Activated CD4-positive, alpha-beta T cell treated with anti-CD3 and anti-CD28 coated beads, Interleukin-2, Interleukin-4, amounts not matched to agents 100 ng/mL and 50 ng/mL, durations not matched to agents 16 hours and 8 hours (primary cell): ENCODE measurements around the gene KLRD1.
"Not testable (repeated sequence)": the region's sequence is repeated elsewhere in the genome, so short reads cannot be mapped to it uniquely, and the experiment has no call there.

Experiments used
- DNase-seq: peaks from one replicate; pipeline ENCODE4 v3.0.0-alpha.2; 2020; ENCODE audit warnings: low spot score

The KLRD1 gene

GRCh38 chr12:10338470-10338869, 30.8 kb downstream of the KLRD1 start:
- DNase-seq = not testable (repeated sequence)

DNA sequence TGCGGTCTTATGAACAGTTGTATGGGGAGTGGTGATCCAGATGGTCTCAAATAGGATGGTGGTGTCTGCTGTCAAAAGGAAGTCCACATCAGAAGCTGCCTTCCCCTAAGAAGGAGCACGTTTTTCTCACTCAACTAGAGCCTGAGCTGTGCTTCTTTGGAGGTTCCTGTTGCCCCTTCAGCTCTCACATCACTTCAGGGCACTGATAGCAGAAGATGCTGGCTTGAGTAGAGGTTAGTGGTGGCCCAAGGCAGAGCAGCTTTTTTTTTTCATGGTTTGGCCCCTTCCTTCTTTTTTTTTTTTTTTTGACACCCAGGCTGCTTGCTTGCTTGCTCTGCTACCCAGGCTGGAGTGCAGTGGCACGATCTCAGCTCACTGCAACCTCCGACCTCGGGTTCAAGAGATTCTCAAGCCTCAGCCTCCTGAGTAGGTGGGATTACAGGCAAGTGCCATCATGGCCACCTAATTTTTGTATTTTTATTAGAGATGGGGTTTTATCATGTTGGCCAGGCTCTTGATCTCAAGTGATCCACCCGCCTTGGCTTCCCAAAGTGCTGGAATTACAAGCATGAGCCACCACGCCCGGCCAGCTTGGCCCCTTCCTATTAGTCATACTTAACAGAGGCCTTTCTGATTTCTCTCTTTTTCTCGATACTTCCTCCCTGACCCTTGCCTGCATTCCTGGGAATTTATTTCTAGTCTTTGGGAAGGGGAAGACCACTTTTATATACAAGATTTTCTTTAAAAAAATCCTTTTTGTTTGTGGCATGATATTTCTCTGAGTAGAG, 31.6 kb downstream of the KLRD1 start:
- no peak for DNase-seq

- not testable (repeated sequence) for DNase-seq
Measured at GRCh38 chr12:10340946-10341345, 33.3 kb downstream of the KLRD1 start.

GRCh38 chr12:10341892-10342509, 34.3 kb downstream of the KLRD1 start:
- no peak for DNase-seq

DNA sequence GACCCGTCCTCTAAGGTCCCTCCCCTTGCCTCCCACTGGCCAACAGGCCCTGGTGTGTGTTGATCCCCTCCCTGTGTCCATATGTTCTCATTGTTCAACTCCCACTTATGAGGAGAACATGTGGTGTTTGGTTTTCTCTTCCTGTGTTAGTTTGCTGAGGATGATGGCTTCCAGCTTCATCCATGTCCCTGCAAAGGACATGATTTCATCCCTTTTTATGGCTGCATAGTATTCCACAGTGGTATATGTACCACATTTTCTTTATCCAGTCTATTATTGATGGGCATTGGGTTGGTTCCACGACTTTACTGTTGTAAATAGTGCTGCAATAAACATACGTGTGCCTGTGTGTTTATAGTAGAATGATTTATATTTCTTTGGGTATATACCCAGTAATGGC, 43.8 kb downstream of the KLRD1 start:
- DNase-seq = not testable (repeated sequence)

DNA sequence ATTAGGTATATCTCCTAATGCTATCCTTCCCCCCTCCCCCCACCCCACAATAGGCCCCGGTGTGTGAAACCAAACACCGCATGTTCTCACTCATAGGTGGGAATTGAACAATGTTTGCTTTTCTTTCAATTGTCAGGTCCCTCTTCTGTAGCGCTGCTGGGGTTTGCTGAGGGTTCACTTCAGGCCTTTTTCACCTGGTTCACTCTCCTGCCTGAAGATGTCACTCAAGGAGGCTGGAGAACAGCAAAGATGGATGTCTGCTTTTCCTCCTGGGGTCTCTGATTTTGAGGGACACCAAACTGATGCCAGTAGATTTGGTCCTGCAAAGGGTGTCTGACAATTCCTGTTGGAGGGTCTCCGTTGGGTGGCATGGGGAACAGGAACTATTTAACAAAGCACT, 46.4 kb downstream of the KLRD1 start:
- no peak for DNase-seq

DNA sequence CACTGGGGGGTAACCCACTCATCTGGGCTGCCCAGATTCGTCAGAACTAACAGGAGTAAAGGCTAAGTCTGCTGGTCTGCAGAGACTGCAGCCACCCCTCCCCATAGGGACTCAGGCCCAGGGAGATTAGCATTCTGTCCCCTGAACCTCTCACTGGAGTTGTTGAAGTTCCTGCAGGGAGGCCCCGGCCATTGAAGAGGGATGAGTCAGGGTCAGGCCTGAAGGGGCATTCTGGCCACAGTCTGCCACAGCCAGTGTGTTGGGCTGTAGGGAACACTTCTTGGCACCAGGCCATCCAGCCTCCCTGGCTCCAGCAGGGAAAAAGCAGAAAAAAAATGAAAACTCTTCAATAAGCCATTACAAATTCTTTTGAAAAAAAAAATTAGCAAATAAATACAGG, 46.8 kb downstream of the KLRD1 start:
- DNase-seq = no peak

GRCh38 chr12:10358131-10358530, 50.5 kb downstream of the KLRD1 start:
- no peak for DNase-seq

GRCh38 chr12:10358969-10359368, 51.3 kb downstream of the KLRD1 start:
- no peak for DNase-seq

GRCh38 chr12:10361084-10361483, 53.4 kb downstream of the KLRD1 start:
- no peak for DNase-seq

GRCh38 chr12:10361622-10362021, 54.0 kb downstream of the KLRD1 start:
- no peak for DNase-seq

DNA sequence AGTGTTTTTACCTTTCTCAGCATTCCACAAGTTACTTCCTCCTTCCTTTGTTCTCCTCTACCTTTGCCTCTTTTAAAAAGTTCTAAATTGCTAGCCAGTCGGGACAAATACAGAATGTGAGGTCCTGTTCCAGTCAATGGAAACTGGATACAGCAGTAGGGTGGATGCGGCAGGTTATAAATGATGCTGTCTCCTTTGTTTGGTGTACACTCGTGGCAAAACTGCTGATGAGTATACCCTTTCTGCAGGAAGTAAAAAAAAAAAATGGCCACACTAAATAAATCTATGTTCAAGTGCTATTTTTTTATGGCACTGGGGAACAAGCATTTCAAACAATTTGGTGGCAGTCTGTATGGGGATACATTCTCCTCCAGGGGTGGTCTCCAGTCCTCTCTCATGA, 54.7 kb downstream of the KLRD1 start:
- no peak for DNase-seq

DNA sequence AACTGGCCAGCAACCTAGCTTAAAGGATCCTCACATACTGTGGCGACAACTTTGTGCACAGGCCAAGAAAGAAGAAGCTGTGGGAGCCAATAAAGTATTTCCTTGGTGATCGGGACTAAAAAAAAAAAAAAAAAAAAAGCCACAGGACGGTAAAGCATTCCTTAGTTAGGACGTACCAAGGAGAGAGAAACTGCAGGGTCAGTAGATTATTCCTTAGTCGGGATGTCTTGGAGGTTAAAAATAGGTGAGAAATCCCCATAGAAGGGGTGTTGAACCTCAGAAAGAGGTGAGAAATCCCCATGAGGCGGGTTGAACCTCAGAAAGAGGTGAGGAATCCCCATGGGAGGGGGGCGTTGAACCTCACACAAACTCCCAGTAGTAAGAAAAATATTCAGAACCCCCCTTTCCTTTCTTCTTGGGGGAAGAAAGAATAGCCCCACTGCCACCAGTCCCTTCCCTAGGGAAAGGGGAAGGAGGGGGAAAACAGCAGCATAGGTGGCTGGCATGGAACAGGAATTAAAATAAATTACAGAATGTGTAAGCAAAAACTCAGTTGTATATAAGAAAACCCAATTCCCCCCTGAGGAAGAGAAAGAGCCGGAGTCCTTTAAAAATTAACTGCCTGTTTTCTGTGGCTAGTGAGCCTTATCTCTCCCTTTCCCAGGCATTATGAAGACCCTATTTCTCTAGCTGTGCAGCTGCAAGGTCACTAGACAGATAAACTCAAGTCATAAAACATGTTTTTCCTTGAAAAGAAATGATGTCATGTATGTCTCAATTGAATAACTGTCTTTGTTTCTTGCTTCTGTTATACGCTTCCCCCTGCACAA, 55.4 kb downstream of the KLRD1 start:
- DNase-seq = no peak

DNA sequence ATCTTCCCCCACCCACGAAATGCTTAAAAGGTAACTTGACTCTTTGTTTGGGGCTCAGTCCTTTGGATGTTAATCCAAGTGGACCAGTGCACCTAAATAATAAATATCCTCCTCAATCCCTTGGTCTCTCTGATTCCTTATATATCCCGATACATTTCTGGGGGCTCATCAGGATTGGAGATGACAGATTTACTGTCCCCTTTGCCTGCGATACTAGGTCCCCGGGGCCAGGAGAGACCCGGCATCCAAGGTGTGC, 55.9 kb downstream of the KLRD1 start:
- no peak for DNase-seq

- peak; percentile 19 for DNase-seq
Measured at GRCh38 chr12:10363914-10364814, 56.5 kb downstream of the KLRD1 start.

DNA sequence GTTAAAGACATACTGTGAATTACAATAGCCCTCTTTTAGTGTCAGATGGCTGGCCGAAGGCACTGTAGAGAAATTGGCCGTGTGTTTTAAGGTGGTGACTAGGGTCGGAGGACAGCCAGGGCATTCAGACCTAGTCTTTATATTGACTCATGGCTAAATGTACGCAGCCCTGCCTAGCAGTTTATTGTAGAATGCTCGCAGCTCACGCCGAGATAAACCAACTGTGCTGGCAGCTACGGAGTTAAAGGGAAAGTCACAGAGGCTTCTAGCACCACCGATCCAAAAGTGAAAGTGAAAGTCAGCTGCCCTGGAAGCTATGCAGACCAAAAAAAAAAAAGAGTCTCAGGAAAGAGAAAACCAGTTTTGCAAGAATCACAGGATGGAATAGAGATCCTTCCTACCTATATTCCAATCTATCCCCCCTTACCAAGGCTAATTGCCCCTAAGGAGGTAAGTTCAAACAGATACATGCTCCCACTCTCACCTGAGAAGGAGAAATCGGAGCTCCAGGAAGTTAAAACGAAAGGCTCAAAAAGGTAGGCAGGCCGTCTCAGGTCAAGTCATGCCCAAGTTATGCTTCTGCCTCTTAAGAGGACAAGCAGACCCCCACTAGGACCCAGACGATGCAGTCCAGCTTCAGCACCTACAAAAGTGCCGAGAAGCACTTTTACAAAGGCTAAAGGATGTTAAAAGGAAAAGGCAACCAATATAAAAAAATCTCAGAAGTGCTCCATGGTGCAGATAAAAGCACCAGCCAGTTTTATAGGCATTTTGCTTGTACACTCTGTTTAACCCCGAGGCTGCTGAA, 57.3 kb downstream of the KLRD1 start:
- peak; percentile 61 for DNase-seq

- DNase-seq = no peak
Measured at GRCh38 chr12:10365696-10366405, 58.2 kb downstream of the KLRD1 start.

DNA sequence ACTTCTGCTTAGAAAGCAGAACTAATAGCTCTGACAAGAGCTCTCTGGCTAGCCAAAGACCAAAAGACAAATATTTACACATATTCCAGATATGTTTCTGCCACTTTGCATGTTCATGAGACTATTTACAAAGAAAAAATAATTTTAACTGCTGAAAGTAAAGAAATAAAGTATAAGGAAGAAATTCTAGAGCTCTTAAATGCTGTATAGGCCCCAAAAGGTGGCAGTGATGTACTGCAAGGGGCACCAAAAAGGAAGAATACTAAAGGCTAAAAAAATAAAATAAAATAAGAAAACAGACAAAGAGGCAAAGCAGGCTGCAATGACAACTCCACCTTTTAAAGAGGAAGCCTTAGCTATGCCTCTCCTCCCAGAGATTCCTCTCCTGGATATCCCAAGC, 59.2 kb downstream of the KLRD1 start:
- DNase-seq = no peak

- DNase-seq = not testable (repeated sequence)
Measured at GRCh38 chr12:10367714-10368113, 60.0 kb downstream of the KLRD1 start.
